Transverse colon (tissue), 4 donors: ENCODE measurements around the gene PKDCC. TPM values are rescaled to one million over a fixed set of nuclear protein-coding genes. Genes with fewer than 3 reads are reported as not detected.

Experiments
- DNase-seq: peaks from one replicate; pipeline ENCODE4 v3.0.0-alpha.2; 2019
- H3K27ac ChIP-seq, 4 donors: fragments of 200-600 bp; sonication (generic); 2 replicates each; pipeline ENCODE4 v1.5.1; 2016 to 2018; ENCODE audit warnings: inconsistent platforms in 4 of 4
- H3K27me3 ChIP-seq: fragments of 200-600 bp; sonication (generic); 2 replicates; pipeline ENCODE4 v1.5.1; 2017; ENCODE audit warnings: inconsistent platforms
- H3K36me3 ChIP-seq, 4 donors: fragments of 200-600 bp; sonication (generic); 2 replicates each; pipeline ENCODE4 v1.5.1; 2017 to 2019; ENCODE audit warnings: inconsistent platforms in 4 of 4
- H3K4me1 ChIP-seq, 4 donors: fragments of 200-600 bp; sonication (generic); 2 replicates each; pipeline ENCODE4 v1.5.1; 2017 to 2020; ENCODE audit warnings: inconsistent platforms in 4 of 4
- H3K4me3 ChIP-seq, 4 donors: fragments of 200-600 bp; sonication (generic); 1 replicate in 1 of 4; 2 replicates in 3 of 4; pipeline versions ENCODE4 v1.5.1 to v1.6.1; 2017 to 2019; ENCODE audit warnings: inconsistent platforms in 4 of 4
- H3K9me3 ChIP-seq, 2 donors: fragments of 200-600 bp; sonication (generic); 2 replicates each; pipeline ENCODE4 v1.5.1; 2017 to 2019; ENCODE audit warnings: inconsistent platforms in 2 of 2
- EP300 ChIP-seq: sonication (generic); formaldehyde crosslinking; IDR thresholded peaks from one replicate; pipeline ENCODE4 v1.6.1; 2017; ENCODE audit warnings: antibody characterized with exemption, low read depth
- POLR2A ChIP-seq: fragments of 450-650 bp; IDR thresholded peaks from one replicate; pipeline ENCODE4 v1.6.1; 2016; ENCODE audit warnings: antibody characterized with exemption, mild to moderate bottlenecking, moderate library complexity
- POLR2AphosphoS5 ChIP-seq, 3 donors: sonication (generic); formaldehyde crosslinking; IDR thresholded peaks; one replicate each; pipeline ENCODE4 v1.6.1; 2016; ENCODE audit warnings: antibody characterized with exemption in 3 of 3
- WGBS, 2 donors: methylation state at CpG; one replicate each; pipeline ENCODE4 v1.1.5; 2018; ENCODE audit warnings: low coverage in 1 of 2; 5-methylcytosine and 5-hydroxymethylcytosine counted together
- in situ Hi-C, 4 donors: fragments of 200-750 bp; cut with MboI; loops; one replicate each; pipeline versions ENCODE4 v1.15.0 to v1.15.1; 2017; ENCODE audit warnings: low sequenced_read_pairs in 3 of 4, low pct_ligation_motif_present in 1 of 4, low pct_unique_long_range_greater_than_20kb in 1 of 4
- intact Hi-C: fragments of 100-400 bp; cut with DNase I; formaldehyde crosslinking; loops from one replicate; pipeline ENCODE4 v1.15.1; 2023; ENCODE audit warnings: low total_unique reads
- total RNA-seq, 4 donors: library from RNA; depleted of rRNA; stranded (reverse); fragments of >200 nt; gene quantifications; one replicate each; pipeline ENCODE4 v1.1.0, GENCODE V29; 2016
- TF ChIP-seq, protein P1 (sequence below), 5 experiments: fragments of 200-600 bp in 3 of 5; fragments of 450-650 bp in 2 of 5; sonication (generic) in 3 of 5; IDR thresholded peaks; 1 replicate in 2 of 5; 2 replicates in 3 of 5; pipeline ENCODE4 v1.5.1; 2016 to 2017; ENCODE audit warnings: antibody characterized with exemption in 5 of 5, inconsistent platforms in 3 of 5, mild to moderate bottlenecking in 2 of 5, moderate library complexity in 1 of 5

PKDCC gene
- total RNA-seq, 4 donors from 2014 or later: 60.6 to 108 (median 74.6) TPM

DNA sequence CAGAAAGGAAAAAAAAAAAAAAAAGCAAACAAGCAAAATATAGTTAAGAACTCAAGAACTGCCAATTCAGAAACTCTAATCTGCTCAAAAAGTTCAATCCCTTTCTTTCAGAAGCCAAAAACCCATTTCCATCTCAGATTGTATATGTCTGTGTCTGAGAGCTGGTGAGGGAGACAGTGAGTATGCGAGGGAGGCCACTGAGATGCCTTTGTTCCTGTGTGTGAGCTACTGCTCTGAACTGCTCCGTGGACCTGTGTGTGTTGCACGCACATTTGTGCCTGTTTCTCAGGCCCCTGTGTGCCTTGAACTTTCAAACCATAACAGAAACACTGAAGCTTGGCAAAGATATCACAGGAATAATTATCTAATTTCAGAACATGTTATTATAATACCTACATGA lies 2.5 kb upstream of the PKDCC start:
- in situ Hi-C loops: no loop called here

DNA sequence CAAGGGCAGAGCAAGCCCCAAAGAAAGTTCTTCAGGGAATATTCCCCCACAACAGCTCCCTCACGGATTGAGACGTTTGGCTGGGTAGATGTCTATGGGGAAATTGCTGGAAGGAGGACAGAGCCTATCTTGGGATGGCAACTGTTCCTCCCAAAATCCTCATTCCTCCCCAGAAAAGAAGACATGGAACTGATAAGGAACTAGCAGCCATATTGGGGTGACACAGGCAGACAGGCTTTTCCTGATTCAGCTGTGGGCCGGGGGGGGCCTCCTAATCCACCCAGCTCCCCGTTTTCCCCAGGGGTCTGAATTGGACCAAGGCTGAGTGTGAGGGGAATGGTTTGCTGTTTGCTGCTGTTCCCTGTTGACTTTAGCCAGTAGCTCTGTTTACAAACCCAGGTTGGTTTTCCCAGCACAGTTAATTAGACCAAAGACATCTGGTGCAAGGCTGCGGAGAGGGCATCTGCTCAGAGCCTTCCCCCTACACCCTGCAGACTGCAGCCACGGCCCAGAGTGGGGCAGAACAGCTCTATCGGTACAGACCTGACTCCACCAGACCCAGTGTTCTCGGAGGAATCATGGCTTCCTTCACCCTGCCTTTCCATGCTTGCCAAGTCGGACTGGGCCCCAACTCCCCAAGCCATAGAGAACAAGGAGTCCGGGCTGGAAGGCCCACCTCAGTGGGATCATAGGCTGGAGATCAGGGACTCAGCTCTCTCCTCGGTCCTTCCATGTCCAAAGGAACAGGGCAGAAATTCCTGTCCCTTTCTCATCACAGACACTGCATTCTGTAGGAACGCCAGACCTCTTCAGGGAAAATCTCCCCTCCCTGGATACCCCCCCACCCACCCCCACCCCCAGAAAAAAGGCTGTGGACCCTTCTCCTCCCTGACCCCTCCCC lies 1.7 kb upstream of the PKDCC start:
- intact Hi-C loops (loop anchor here (5.0 kb wide), 2 partner anchors 79 to 129 kb away; no protein-coding TSS in a partner anchor), in situ Hi-C loops (no loop called here)
- TF ChIP-seq POLR2A: no peak
- peak in 1 of 3 donors; percentile 12 for TF ChIP-seq POLR2AphosphoS5 (IDR thresholded peaks at IDR 0.05)
- no peak for TF ChIP-seq EP300
- TF ChIP-seq, protein P1, sequence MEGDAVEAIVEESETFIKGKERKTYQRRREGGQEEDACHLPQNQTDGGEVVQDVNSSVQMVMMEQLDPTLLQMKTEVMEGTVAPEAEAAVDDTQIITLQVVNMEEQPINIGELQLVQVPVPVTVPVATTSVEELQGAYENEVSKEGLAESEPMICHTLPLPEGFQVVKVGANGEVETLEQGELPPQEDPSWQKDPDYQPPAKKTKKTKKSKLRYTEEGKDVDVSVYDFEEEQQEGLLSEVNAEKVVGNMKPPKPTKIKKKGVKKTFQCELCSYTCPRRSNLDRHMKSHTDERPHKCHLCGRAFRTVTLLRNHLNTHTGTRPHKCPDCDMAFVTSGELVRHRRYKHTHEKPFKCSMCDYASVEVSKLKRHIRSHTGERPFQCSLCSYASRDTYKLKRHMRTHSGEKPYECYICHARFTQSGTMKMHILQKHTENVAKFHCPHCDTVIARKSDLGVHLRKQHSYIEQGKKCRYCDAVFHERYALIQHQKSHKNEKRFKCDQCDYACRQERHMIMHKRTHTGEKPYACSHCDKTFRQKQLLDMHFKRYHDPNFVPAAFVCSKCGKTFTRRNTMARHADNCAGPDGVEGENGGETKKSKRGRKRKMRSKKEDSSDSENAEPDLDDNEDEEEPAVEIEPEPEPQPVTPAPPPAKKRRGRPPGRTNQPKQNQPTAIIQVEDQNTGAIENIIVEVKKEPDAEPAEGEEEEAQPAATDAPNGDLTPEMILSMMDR (IDR thresholded peaks at IDR 0.05): no peak
- Histone ChIP-seq H3K27ac (peak overlapping the region; percentile 85 to 93 (median 87)), H3K4me1 (peaks cover 5 to 32% (median 17%) of the 10 kb centered on the region in 4 donors), H3K36me3 (no peaks in the 10 kb centered on the region), H3K27me3 (peaks cover 17% of the 10 kb centered on the region), H3K4me3 (peak overlapping the region in 1 of 4 donors; percentile 82), H3K9me3 (no peaks in the 10 kb centered on the region)
- 50 to 57% methylated on average over 2 to 12 of the region's 12 CpGs for WGBS, 2 donors
- DNase-seq: no peak

More for the DNA sequence above, 2.5 kb upstream of the PKDCC start:
- intact Hi-C loops: loop anchor here (5.0 kb wide), 2 partner anchors 78 to 128 kb away; no protein-coding TSS in a partner anchor
- WGBS, 2 donors: 74 to 78% methylated on average over 3 of the region's 3 CpGs
- peaks cover 5 to 24% (median 12%) of the 10 kb centered on the region in 4 donors for H3K4me1 ChIP-seq
- no peaks in the 10 kb centered on the region for H3K36me3 ChIP-seq
- H3K4me3 ChIP-seq: no peak overlapping the region
- TF ChIP-seq POLR2AphosphoS5 (IDR thresholded peaks at IDR 0.05) (no peak), EP300 (no peak), POLR2A (no peak)
- TF ChIP-seq, protein P1 (IDR thresholded peaks at IDR 0.05): no peak
- peak overlapping the region in 3 of 4 donors; percentile 85 to 88 (median 86) for H3K27ac ChIP-seq
- no peaks in the 10 kb centered on the region for H3K9me3 ChIP-seq
- DNase-seq: no peak
- peaks cover 17% of the 10 kb centered on the region for H3K27me3 ChIP-seq

DNA sequence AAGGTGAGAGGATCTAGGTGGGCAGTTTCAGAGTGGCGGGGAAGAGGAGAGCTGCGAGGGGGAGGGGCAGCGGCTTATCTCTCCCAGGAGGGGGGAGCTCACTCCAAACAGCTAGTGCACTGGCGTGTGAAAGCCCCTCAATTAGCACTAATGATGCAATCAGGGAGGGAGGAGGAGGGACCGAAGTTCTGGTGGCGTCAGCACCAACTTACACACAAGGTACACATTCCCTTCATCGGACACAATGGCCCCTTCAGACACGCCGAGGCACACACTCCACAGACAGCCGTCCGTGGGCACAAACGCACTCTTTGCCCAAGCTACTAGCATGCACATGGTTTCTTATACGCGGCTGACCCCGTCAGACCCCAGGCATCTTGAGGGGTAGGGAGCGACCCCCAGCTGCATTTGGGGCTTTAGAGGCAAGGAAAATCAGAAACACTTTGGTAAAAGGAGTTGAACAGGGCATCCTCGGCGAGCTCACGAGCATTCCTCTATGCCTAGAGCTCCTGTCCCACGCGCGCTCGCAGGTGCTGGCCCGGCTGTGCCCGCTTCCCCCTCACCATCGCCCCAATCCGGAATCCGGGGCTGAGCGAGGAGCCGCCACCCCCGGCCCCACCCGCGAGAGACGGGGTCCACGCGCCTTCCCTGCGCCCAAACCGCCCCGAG lies 868 bp upstream of the PKDCC start:
- Histone ChIP-seq H3K4me3 (peak overlapping the region; percentile 40 to 82 (median 66)), H3K9me3 (no peaks in the 10 kb centered on the region), H3K27me3 (peaks cover 17% of the 10 kb centered on the region), H3K27ac (peak overlapping the region; percentile 85 to 93 (median 87)), H3K36me3 (no peaks in the 10 kb centered on the region), H3K4me1 (peaks cover 8 to 41% (median 26%) of the 10 kb centered on the region in 4 donors)
- in situ Hi-C loops: no loop called here
- TF ChIP-seq EP300 (no peak), POLR2AphosphoS5 (IDR thresholded peaks at IDR 0.05) (no peak), POLR2A (no peak)
- TF ChIP-seq, protein P1 (IDR thresholded peaks at IDR 0.05): no peak
- intact Hi-C loops: loop anchor here (5.0 kb wide), 2 partner anchors 80 to 130 kb away; no protein-coding TSS in a partner anchor
- no peak for DNase-seq
- WGBS, 2 donors: 8% methylated on average over 36 of the region's 39 CpGs; no CpG with 5 or more reads in 1 of the 2 donors
